CD4-positive, alpha-beta T cell treated with Interleukin-15 for 1 hour (primary cell): ENCODE measurements around the gene FAM47B.

Source experiments
- DNase-seq: peaks from one replicate; pipeline ENCODE4 v3.0.0-alpha.2; 2020

The FAM47B gene

DNA sequence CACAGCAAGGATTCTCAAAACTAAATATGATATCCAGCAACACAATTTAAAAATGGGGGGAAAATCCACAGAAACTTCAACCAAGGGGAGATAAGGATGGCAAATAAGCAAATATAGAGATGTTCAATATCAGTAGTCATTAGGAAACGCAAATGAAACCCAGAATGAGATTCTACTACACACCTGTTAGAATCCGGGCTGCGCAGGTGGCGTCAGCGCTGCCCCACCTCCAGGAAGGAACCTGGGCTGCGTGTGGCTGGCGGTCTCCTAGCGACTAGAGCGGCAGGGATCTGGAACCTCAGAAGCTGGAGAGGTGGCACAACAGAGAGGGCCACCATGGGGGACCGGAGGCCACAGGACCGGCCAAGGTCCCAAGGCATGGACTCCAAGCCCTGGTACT, at the start of gene FAM47B:
TSS of gene FAM47B (plus strand) at position 301 of the 400 bp plus-strand sequence. CDS start at position 337, 36 bp downstream.
- no peak for DNase-seq

DNA sequence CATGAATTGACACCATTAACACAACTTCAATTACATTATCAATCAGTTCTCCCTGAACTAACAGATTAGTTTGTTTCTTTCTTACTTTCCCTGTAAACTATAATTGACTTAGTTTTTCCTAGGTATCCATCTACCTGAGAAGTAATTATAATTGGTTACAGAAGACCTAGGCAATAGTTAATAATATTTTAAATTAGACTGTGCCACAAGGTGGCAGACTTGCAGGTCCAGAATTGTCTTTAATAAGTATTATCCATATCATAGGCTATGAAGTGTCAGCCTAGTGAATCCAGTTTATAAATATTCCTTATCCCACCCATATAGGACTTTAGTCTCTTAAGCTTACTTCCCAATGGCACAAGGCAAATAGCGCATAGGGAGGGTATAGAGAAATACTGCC, 48.9 kb upstream of the FAM47B start:
- no peak for DNase-seq

DNA sequence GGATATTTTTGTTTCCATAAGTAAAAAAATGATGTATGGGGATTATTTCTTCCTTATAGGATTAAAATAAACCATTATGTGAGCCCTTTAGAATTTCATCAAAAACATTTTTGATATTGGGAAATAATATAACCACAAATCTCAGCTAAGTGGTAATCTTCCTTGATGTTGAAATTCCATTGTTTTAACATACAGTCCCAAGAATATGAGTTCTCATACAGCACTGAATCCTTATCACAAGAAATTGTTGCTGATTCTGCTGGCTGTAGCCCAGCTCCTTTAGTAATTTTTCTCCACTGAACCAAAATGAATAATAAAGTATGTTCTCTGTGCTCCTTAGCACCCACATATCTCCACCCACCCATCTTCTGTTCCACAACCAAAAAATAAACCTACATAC, 41.9 kb upstream of the FAM47B start:
- no peak for DNase-seq

DNA sequence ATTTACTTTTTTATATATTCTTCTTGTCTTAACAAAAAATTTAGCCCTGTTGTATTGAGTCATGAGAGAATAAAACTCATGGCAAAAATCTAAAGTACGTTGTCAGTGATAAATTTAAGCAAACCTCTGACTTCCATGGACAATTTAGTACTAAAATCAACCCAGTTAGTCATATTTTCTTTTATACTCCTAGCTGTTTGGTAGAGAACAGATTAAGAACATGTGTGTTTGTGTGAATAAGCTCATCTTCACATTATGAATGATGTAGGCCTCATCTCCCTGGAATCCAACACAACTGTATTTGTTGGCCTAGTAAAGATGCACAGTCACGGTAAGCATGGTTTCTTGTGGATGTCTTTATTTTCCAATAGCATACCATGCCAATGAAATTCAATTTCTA, 40.8 kb upstream of the FAM47B start:
- DNase-seq = no peak

DNA sequence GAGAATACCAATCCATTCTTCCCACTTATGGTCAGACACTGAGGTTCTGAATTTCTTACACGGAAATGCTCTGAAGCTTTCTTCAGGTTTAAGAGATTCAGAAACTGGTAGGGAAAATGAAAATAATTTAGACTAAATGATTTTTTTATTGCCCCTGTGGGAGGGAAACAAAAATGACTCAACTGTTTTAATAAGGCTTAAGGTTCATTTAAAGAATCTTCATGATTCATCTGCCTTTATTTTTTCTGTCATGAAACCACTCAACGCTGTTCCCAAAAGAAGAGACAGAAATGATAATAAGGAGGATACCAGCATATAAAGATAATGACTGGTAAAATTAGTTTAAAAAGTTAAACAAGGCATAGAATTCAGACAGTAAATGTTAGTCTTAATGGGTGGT, 39.3 kb upstream of the FAM47B start:
- DNase-seq = no peak

DNA sequence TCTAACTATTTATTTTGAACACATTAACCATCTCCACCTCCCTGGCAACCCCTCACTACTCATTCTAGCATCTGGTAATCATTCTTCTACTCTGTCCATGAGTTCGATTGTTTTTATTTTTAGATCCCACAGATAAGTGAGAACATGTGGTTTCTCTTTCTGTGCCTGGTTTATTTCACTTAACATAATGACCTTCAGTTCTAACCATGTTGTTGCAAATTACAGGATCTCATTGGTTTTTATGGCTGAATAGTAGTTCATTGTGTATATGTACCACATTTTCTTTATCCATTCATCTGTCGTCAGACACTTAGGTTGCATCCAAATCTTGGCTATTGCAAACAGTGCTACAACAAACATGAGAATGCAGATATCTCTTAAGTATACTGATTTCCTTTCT, 33.4 kb upstream of the FAM47B start:
- DNase-seq = no peak

DNA sequence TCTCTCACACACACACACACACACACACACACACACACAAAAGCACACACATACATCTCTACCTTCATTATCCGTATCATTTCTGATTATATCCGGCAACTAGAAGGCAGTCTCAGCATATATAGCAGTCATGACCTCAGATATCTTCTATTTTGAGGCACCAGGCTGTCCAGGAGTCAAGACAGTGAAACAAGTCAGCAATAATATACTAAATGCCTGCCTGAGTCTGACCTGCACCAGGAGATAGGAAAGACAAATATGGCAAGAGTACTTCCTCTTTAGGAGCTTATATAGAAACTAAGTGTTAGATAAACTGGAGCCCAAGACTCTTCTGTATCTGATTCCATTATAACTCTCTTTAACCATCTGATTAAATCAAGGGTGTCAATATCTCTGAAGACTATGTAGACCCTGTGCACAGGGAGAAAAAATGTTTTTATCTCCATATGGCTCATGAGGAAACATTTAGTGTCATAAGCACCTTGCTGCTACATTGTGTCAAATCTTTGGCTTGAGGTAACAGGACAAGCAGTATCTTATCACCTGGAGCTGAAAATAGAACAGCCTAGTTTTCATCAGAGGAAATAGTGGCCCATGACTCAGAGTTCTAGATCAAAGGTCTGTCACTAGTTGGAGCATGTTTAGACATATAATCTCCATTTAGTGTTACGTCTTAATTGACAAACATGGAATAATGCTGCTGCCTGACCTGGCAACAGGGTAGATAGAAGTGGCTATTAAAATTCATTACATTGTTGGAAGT, 27.0 kb upstream of the FAM47B start:
- no peak for DNase-seq

DNA sequence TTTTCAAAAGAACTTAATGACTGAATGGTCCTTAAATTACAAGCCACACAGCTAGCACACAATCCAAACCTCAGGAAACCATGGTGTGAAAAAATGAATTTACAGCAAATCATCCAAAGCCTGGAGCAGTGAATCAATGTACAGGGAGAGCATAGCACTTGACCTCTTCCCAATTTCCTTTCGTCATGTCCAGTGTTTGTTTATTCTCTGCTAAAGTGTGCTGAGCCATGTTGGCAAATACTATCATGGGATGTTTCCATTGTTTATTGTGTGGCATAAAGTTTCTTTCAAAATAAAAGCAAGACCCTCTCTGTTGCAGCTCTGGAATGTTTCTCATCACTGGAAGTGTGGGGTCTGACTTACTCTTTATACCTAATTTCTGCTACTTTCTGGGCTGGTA, 25.4 kb upstream of the FAM47B start:
- no peak for DNase-seq

DNA sequence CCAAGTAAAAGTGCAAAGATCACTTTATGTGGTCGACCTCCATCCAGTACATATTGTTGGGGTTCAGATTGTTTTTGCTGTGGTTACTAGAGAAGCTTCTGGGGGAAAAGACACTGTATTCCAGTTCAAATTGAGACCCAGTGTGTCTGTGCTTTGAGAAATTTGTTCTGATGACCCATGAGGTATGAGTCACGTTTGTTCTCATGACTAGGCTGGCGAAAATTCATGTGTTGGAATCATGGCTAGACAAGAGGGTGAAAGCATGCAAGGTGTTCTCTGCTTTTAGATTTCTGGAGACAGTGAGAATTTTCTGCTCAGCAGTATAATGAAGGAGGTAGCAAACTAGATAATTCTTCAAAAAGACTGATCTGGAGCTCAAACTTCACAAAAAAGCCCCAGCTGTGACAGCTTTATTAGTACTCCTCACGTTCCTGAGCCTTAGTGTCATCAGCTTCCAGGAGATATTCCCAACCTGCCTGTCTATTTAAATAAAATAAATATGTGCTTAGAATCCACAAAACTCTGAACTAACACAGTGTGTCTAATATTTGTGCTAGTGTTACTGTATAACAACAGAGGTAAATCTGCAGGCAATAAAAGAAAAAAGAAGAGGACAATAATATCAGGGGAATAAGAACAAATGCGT, 24.4 kb upstream of the FAM47B start:
- no peak for DNase-seq

DNA sequence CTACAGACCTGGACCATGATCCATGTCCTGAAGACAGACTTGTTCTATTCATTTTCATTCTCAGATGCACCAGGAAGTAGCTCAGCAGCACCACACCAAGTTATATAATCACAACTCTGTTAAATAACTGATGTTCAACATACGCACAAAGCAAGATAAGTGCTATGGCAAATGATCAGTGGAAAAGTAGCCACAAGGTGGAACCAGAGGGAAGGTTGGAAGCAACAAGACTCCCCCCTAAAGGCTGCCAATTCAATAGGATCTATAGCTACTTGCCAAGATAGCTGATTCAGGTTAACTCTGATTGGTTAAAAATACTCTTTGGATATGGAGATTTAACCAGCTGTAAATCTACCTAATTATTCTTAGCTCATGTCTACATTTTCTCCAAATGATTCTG, 23.7 kb upstream of the FAM47B start:
- DNase-seq = no peak

DNA sequence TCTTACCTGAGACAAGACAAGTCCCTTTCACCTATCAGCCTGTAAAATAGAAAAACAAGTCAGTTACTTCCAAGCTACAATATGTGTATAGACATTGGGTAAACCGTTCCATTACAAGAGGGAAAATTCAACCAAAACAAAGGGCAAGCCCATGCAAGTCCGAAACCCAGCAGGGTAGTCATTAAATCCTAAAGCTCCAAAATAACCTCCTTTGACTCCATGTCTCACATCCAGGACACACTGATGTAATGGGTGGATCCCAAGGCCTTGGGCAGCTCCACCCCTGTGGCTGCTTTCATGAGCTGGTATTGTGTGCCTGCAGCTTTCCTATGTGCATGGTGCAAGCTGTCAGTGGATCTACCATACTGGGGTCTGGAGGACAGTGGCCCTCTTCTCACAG, 14.7 kb upstream of the FAM47B start:
- no peak for DNase-seq

DNA sequence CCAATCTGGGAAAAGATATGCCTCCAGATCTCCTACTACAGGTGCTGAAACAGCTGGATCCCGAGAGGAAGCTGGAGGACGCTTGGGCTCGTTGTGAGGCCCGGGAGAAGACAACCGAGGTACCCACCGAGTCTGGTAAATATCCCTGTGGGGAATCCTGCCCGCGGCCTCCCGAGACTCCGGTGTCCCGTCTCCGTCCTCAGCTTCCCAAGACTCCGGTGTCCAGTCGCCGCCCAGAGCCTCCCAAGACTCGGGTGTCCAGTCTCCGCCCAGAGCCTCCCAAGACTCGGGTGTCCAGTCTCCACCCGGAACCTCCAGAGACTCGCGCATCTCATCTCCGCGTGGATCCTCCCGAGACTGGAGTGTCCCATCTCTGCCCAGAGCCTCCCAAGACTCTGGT, 639 bp downstream of the FAM47B start:
- no peak for DNase-seq

DNA sequence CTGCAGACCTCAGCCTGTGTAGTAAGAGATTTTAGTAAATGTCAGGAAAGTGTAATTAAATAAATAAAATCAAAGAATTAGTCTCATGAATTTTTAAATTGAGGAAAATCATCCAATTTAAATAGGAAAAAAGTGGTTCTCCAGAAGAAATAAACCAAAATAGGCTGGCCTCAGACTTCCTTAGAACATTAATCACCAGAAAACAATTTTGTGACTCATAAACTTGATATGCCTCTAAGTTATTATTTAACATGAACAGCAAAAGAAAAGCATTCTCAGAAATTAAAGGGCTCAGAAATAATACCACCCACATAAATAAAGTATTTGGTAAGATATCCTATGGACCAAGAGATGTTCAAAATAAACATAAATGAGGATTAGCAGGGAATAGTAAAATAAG, 14.3 kb downstream of the FAM47B start:
- no peak for DNase-seq

DNA sequence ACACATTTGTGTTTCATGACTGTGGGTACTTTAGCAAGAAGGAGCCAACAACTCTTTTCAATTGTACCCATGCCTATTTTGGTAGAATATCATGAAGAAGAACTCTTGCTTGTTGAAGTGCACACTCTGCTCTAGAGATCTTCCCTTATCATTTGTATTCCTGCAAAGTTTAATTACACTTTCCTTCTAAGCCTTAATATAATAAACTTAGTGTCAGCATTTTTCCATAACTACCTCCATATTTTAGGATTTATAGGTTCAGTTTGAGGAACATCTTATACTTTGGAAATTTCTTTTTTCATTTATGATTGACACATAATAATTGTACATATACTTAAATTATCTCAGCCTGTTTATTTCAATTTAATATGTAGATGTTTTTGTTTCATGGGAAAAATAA, 19.1 kb downstream of the FAM47B start:
- DNase-seq = no peak

DNA sequence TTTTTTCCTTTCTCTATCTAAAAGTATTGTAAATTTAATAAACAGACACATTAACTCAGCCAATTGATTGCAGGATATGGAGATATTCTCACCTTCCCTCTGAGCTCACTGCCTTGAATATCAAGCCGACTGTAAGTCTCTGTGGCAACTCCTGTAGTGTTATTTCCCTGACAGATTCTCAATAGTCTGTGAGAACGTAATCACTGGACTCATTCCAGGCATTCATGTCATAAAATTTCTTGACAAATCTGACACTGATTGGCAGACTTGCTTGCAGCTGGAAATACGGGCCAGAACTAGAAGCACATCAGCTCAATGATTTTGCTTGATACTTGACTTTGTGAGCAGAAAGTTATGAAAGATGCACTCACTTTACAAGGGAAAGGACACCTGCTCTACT, 29.6 kb downstream of the FAM47B start:
- no peak for DNase-seq

DNA sequence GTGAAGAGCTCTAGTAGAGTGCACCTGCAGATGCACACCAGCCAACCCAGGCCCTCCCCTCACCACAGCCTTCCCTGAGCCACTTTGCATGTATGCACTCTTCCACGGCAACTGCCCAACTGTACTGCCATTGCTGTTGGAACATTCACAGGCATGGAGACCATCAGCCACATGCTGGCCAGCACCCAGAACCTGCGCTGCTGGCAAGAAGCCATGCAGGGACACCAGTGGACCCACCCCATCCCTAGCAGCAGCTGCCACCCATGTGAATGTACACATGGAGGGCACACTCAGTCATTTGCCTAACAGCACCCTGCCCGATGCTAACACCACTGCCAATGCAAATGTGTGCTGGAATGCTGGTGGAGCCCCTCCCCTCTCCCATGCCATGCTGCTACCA, 35.6 kb downstream of the FAM47B start:
- no peak for DNase-seq

DNA sequence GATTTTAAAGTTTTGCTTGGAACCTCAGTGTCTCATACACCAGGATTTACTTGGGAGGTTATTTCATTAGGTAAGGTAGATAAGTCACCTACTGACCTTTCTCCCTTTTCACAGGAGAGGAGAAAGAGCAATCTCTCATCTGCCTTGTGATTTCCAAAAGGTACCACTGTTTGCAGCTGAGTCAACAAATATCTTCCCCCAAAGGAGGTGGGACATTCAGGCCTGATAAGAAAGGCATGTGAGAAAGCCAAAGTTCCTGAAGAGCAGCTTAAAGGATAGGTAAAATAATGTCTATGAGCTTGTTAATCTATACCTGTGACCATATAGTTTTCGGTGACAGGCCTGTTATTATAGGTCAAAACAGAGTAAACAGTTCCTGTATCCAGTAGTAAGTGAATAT, 45.0 kb downstream of the FAM47B start:
- no peak for DNase-seq
